GM19025 (cell line): ENCODE results near the gene GRM4.

Experiments
- ATAC-seq: cut with Tn5 transposase; IDR thresholded peaks from one replicate; pipeline ENCODE4 v1.9.1; 2021; ENCODE audit warnings: mild to moderate bottlenecking, low read depth, moderate library complexity; ENCODE audit not compliant: unreplicated experiment

The GRM4 gene

DNA sequence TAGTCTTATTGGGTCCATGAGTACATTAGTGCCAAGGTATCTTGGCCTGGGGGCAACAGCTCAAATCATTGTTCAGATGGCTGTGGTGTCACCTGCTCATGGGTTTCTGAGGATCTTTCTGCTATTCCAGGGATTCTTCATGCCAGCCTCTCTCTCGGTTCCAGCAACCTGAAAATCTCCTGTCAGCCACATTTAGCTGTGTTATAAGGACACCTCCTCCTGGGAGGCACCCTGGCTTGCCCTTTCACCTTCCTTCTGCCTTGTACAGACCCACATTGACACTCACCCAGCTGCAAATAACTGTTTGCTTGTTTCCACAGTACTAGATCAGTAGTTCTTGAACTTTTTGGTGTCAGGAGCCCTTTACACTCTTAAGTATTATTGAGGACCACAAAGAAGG, 159.9 kb downstream of the GRM4 start:
- ATAC-seq: no peak

DNA sequence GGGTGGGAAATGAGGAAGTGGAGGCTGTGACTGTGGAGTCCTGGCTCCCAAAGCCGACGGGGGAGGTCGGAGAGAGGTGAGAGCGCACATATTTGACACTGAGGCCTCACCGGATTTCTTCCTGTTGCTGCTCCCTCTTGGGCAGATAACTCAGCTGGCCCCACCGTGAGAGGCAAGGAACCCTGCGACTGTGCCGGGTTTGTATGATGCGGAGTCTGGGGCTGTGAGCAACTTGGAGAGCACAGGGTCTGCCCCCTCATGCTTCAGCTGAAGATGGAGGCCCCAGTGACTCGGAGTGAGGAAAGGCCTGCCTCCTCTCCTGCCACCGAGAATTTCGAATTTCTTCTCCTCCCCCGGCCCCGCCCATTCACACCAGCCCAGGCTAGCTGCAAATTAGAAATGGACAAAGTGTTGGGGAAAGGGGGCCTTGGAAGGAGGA, 160.6 kb downstream of the GRM4 start:
- ATAC-seq: no peak

DNA sequence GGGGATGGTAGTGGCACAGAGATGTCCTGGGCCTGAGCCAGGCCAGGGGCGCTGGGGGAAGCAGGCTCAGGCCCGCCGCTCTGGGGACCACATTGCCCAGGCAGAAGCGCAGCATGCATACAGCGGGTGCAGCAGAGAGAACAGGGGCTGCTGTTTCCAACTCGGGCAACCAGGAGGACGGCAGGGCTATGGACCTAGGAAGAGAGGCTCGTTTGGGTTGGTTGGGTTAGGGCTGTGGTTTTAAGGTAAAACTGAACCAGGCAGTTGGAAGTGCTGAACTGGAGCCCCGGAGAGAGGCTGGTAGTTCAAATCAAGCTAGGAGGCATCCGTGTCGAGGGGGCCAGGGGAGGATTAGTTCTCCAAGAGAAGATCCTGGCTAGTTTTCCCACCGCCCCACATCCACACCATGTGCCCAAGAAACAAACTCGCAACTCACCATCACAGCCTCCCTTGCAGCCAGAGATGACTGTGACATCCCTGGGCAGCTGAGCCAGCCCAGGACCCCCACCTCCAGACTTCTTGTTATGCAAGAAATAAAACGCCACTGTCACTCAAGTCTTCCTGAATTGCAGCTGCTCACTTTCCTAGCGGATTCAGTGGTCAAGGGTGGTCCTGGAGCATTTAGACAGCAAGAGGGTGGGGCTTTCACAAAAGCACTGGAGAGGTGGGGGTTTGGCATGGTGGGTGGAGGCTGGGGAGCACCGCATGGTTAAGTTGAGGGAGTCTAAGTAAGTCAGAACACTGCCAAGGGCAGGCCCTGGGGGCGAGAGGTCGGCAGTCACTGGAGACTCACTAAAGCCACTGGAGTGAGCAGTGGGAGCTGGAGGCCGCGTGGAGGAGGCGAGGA, 161.2 kb downstream of the GRM4 start:
- ATAC-seq: no peak

- ATAC-seq: no peak
These were observed 162.0 kb downstream of the GRM4 start for GRCh38 chr6:33983721-33984465.

DNA sequence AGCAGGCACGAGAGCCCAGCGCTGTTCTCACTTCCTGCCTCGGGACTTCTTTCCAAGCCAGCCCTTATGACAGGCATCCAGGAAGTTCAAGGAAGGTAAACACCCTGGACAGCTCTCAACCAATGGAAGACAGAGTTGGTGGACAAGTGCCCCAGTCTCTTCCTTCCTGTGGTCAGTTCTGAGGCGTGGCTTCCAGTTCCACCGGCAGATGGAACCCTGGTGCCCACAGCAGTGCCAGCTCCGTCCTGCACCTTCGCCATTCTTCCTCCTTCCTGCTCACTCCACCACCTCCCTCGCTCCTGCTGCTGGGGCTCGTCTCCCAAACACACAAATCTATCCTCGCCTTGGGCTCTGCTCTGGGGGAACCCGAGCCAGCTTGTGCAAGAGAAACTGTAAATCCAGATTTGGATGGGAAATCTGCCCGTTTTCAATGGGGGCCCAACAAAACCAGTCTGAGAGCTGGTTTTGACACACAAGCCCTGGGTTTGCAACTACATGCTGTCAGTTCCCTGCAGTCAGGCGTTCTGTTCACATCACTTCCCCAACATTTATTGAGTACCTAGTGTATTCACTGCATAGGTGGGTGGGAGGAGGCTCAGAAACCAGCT, 162.7 kb downstream of the GRM4 start:
- no peak for ATAC-seq

- no peak for ATAC-seq
These were observed 164.0 kb downstream of the GRM4 start for GRCh38 chr6:33981861-33982260.

- no peak for ATAC-seq
These were observed 164.5 kb downstream of the GRM4 start for GRCh38 chr6:33981421-33981820.

DNA sequence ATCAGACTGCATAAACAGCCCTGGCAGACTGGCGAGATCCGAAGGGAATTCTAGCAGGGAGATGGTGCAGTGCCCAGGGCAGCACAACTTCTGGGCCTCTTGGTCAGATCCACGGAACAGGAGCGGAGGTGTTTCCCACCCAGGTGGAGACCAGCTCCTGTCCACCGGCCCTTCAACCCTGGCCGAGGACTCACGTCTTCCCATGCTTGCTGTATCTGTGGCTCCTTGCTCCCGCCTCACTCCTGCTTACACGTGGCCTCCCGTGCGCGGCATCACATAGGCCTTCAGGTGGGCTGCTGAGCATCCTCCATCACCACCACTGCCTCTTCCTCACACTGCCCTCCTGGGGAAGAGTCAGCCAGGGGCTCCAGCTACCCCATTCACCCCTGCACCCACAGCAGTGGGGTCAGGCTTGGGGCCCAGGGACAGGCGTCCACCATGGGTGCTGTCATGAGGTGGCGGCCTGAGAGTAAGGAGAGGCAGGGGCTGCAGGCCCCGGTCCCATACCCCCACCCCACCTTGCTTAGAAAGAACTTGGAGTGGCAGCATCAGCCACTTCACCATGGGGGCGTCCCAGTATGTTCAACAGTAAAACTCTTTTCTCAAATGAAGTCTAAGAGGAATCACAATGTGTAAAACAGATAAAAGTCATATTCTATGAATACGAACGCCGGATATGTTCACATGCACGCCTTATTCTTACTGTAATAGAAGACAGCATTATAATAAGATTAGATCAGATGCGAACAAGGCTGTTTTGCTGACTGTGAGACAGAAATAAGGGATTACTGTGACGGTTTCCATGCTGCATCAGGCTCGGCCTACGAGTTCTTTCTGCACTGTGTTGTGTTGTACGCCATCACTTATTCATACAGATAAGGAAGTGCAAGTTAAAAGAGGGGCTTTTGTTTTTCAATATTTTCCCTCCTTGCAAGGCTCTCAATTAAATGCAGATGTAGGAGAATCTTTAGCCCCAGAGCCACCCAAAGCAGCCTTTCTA, 165.4 kb downstream of the GRM4 start:
- ATAC-seq: no peak

- no peak for ATAC-seq
These were observed 166.1 kb downstream of the GRM4 start for GRCh38 chr6:33979750-33980149.

GRCh38 chr6:33978412-33979150, 167.3 kb downstream of the GRM4 start:
- ATAC-seq: no peak

DNA sequence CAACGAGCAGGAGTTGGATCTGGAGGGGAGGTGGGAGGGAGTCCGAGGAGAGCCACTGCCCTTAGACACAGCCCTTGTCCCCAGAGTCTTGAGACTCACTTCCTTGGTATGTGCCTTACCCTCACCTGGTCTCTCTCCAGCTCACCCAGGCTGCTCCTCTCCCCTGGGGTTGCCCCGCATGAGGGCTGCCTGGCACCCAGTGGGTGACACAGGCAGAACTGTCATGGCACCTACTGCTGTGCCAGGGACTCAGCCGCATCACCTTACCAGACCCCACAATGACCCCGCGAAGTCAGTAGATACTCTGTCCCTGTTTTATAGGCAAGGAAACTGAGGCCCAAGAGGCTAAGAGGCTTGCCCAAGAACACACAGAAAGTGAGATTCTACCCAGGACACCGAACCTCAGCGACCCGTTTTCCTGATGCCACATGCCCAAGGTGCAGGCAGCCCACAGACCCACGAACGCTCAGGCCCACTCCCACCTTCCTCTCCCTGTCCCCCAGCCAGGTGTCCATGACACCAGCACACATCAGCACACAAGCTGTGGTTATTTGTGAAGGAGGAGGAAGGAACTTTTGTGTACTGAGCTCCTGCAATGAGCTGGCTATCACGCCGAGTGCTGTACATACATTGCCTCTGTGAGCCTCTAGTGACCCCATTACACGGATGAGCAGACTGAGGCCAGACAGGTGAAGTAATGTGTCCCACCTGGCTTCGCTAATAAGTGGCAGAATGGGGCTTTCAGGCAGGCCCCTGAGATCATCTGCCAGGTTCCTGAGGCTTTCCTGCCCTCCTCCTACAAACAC, 168.1 kb downstream of the GRM4 start:
- ATAC-seq: no peak

DNA sequence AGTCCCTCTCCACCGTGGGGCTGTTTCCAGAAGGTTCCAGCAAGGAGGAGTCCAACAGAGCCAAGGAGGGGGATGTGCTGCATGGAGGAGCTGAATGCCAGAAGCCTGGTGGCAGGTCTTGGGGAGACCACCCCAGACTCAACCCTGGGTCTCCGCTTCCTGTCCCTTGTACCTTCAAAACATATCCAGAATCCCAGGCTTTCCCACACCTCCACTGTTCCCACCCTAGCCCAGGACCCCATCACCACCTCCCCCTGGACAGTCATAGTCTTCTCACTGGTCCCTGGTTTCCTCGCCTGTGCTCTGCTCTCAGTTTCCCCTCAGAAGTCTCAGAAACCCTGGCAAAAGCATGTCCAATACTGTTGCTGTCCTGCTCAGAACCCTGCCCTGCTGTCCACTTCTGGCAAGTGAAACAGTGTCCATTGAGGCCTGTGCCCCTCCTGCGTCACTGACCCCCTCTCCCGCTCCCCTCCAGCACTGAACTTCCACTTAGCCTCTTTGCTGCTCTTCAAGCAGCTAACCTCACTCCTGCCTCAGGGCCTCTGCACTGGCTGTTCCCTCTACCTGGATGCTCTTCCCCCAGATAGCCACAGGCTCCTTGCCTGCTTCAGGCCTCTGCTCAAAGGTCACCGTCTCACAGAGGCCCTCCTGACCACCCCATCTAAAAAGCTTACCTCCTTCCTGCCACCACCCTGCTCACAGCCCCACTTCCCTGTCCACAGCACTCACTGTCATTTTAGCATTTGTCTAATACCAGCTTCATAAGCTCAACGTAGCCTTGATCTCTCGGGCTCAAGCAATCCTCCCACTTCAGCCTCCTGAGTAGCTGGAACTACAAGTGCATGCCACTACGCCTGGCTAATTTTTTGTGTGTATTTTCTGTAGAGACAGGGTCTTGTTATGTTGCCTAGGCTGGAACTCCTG, 169.2 kb downstream of the GRM4 start:
- no peak for ATAC-seq

- ATAC-seq: no peak
These were observed 170.0 kb downstream of the GRM4 start for GRCh38 chr6:33975661-33976436.

GRCh38 chr6:33974471-33974870, 171.4 kb downstream of the GRM4 start:
- no peak for ATAC-seq

- no peak for ATAC-seq
These were observed 171.9 kb downstream of the GRM4 start for GRCh38 chr6:33974030-33974429.

- no peak for ATAC-seq
These were observed 174.3 kb downstream of the GRM4 start for GRCh38 chr6:33971580-33971979.
